Keratinocyte (primary cell): ENCODE measurements around the gene KIDINS220.

Source experiments
- EZH2 ChIP-seq: IDR thresholded peaks from one replicate; pipeline ENCODE4 v1.6.1; 2012; ENCODE audit warnings: inconsistent platforms, mild to moderate bottlenecking, low read length, moderate library complexity
- TF ChIP-seq, protein P1 (sequence below), 3 experiments: IDR thresholded peaks in 1 of 3; conservative IDR thresholded peaks in 1 of 3; optimal IDR thresholded peaks in 1 of 3; 2 replicates in 2 of 3; 3 replicates in 1 of 3; pipeline versions ENCODE3 to v1.5.1; 2011; ENCODE audit warnings: low read length in 3 of 3, mild to moderate bottlenecking in 3 of 3, moderate library complexity in 2 of 3, control low read depth in 1 of 3, inconsistent platforms in 1 of 3; ENCODE audit not compliant: insufficient read depth in 2 of 3; ENCODE audit errors: extremely low read depth in 1 of 3

DNA sequence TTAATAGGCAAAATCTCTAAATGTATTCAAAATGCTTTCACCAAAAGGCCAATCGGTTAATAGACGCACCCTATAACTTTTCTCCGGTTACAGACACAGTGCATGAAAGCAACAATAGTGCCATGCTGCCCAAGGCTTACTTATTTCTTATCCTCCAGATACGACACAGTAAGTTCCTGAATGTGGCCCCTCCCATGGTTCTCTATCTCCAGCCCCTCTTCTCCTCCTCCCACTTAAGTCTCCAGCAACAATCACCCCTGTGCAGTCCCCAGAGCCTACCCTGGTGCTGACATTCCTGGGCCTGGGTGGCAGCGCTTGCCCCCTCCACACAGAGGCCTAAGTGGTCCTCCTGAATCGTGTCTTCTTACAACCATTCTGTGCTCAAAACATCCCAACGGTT, 3.6 kb downstream of the KIDINS220 start:
- TF ChIP-seq, protein P1, sequence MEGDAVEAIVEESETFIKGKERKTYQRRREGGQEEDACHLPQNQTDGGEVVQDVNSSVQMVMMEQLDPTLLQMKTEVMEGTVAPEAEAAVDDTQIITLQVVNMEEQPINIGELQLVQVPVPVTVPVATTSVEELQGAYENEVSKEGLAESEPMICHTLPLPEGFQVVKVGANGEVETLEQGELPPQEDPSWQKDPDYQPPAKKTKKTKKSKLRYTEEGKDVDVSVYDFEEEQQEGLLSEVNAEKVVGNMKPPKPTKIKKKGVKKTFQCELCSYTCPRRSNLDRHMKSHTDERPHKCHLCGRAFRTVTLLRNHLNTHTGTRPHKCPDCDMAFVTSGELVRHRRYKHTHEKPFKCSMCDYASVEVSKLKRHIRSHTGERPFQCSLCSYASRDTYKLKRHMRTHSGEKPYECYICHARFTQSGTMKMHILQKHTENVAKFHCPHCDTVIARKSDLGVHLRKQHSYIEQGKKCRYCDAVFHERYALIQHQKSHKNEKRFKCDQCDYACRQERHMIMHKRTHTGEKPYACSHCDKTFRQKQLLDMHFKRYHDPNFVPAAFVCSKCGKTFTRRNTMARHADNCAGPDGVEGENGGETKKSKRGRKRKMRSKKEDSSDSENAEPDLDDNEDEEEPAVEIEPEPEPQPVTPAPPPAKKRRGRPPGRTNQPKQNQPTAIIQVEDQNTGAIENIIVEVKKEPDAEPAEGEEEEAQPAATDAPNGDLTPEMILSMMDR (optimal IDR thresholded peaks at IDR 0.05 in 1 of 3, IDR thresholded peaks at IDR 0.05 in 1 of 3, conservative IDR thresholded peaks at IDR 0.05 in 1 of 3; ENCODE audit: extremely low read depth in 1 of 3, insufficient read depth in 2 of 3, low read length in 3 of 3), result no peak
- TF ChIP-seq EZH2, result no peak
